Measurements from ENCODE around the gene MAP1LC3B2. TPM values are rescaled to one million over a fixed set of nuclear protein-coding genes. Genes with fewer than 3 reads are reported as not detected.

The MAP1LC3B2 gene
- total and polyA plus RNA-seq, 12 donors = 0.59 to 4.6 (median 2.2) TPM

DNA sequence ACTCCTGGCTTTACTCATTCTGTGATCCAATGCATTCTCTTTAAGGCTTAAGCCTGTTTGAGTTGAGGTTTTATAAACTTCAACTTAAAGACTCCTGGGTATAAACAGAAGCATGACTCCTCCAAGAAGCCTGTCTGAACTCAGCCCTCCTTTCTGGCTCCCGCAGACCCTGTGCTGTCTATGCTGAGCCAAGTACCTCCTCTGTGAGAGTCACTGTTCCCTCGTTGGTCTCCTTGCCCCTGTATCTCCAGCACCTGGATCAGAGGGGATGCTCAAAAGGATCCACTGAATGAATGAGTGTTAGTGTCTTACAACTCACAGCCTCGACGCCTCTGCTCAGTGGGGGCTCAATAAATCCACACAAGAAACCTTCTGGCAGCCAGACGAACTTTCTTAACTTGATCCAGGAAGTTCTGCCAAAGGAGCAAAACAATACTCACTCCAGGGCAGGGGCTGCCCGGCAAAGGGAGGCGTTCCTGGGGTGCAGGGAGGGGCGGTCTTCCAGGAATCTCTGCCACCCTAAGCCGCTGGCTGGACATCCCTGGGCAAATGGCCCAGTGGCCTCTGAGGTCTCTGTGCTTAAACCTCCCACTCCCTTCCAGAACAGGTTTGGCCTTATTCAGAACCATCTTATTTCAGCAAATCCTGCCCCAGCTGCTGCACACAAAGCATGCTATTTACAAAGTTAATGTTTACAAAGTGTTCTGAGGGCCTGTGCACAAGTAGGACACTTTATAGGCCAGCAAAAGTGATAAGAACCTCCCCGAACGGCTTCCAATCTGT lies 32.9 kb downstream of the MAP1LC3B2 start:
- intact Hi-C loops (cut with DNase I) = loop anchor here in 7 of 10 donors (5.0 to 10.0 kb wide), 6 partner anchors 137 to 577 kb away; partner anchors contain the start of gene MED13L (in 1 of the 7)
- ATAC-seq (peak in 6 of 8 donors; percentile 8 to 66 (median 44)), DNase-seq (peak in 1 of 2 donors; percentile 30)
- 45 to 51% methylated on average over 11 of the region's 11 CpGs for WGBS, 2 donors
- peak overlapping the region in 1 of 10 donors; percentile 56 for H3K27ac ChIP-seq
- no peak overlapping the region for H3K4me3 ChIP-seq
- H3K4me1 ChIP-seq = peaks cover 0 to 36% (median 18%) of the 10 kb centered on the region in 9 donors
- no peaks in the 10 kb centered on the region for H3K9me3 ChIP-seq
- H3K27me3 ChIP-seq = no peaks in the 10 kb centered on the region
- H3K36me3 ChIP-seq = no peaks in the 10 kb centered on the region
- TF ChIP-seq, protein P1, sequence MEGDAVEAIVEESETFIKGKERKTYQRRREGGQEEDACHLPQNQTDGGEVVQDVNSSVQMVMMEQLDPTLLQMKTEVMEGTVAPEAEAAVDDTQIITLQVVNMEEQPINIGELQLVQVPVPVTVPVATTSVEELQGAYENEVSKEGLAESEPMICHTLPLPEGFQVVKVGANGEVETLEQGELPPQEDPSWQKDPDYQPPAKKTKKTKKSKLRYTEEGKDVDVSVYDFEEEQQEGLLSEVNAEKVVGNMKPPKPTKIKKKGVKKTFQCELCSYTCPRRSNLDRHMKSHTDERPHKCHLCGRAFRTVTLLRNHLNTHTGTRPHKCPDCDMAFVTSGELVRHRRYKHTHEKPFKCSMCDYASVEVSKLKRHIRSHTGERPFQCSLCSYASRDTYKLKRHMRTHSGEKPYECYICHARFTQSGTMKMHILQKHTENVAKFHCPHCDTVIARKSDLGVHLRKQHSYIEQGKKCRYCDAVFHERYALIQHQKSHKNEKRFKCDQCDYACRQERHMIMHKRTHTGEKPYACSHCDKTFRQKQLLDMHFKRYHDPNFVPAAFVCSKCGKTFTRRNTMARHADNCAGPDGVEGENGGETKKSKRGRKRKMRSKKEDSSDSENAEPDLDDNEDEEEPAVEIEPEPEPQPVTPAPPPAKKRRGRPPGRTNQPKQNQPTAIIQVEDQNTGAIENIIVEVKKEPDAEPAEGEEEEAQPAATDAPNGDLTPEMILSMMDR (IDR thresholded peaks at IDR 0.05) = no peak

DNA sequence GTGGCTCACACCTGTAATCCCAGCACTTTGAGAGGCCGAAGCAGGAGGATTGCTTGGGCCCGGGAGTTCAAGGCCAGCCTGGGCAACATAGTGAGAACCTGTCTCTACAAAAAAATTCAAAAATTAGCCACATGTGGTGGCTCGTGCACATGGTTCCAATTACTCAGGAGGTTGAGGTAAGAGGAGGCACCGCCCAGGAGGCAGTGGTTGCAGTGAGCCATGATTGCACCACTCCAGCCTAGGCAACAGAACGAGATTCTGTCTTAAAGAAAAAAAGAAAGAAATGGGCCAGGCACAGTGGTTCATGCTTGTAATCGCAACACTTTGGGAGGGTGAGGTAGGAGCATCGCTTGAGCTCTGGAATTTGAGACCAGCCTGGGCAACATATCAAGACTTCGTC lies 33.5 kb downstream of the MAP1LC3B2 start:
- Histone ChIP-seq H3K27ac (peak overlapping the region in 1 of 10 donors; percentile 56), H3K4me1 (peaks cover 0 to 36% (median 18%) of the 10 kb centered on the region in 9 donors), H3K27me3 (no peaks in the 10 kb centered on the region), H3K36me3 (no peaks in the 10 kb centered on the region), H3K9me3 (no peaks in the 10 kb centered on the region), H3K4me3 (no peak overlapping the region)
- WGBS, 2 donors = 87 to 91% methylated on average over 8 of the region's 8 CpGs
- DNase-seq (no peak), ATAC-seq (peak in 1 of 8 donors; percentile 29)
- TF ChIP-seq, protein P1 (IDR thresholded peaks at IDR 0.05) = no peak
- intact Hi-C loops (cut with DNase I) = loop anchor here in 7 of 10 donors (5.0 to 10.0 kb wide), 6 partner anchors 138 to 578 kb away; partner anchors contain the start of gene MED13L (in 1 of the 7)

DNA sequence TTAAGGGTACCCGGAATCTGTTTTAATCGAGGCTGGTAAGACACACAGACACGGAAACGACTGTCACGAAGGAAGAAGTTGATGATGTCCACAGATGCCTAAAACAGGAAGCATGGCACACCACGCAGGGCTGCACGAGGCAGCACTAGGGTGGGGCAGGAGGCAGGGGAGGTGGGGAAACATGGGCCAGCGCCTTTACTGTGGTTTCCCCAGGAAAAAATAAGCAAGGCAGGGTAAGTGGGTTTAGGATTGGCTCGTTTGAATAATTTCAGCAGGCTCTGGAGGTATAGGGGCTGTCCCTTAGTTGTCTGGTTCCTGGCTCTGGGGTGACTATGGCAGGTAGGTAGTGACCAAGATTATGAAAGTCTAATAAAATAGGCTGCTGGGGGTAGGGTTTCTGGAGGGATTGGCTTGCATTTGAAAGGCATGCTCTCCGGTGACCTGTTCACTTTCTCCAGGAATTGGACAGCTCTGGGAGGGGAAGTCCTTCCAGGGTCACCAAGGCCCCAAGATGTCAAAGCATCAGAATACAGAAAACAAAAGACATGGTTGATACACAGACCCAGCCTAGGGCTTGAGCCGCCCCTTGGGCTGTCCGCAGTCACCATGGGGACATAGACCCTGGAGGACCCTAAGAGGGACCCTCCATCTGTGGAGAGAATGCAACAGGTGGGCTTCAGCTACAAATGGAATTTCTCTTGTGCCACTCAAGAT lies 35.3 kb downstream of the MAP1LC3B2 start:
- H3K36me3 ChIP-seq = no peaks in the 10 kb centered on the region
- peaks cover 3 to 48% (median 30%) of the 10 kb centered on the region in 9 donors for H3K4me1 ChIP-seq
- peak; percentile 35 to 40 for DNase-seq
- intact Hi-C loops (cut with DNase I) = loop anchor here (5.0 to 10.0 kb wide), 15 partner anchors 62 to 597 kb away; partner anchors contain the start of gene MED13L (in 2 of the 10)
- no peaks in the 10 kb centered on the region for H3K9me3 ChIP-seq
- H3K27me3 ChIP-seq = no peaks in the 10 kb centered on the region
- H3K4me3 ChIP-seq = no peak overlapping the region
- TF ChIP-seq, protein P1 (IDR thresholded peaks at IDR 0.05) = no peak
- 69 to 73% methylated on average over 12 of the region's 12 CpGs for WGBS, 2 donors
- ATAC-seq = peak in 7 of 8 donors; percentile 31 to 58 (median 52)
- peak overlapping the region in 2 of 10 donors; percentile 6 to 77 for H3K27ac ChIP-seq

DNA sequence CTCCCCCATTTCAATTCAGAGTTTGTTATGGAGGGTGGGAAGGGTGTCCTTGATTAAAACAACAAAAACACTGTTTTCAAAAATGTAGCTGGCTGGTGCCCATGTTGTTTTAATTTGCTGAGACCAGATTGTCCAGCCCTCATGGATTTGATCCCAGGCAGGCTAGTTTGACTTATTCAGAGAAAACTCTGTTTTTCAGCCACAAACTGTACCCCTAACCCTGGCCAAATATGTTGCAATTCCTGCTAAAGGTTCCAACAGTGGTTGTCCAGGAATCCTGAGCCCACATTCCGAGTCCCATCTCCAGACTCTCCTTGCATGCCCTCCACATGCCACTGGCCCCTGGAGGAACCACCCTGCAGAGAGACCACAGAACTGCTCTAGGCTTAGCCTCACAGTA lies 36.0 kb downstream of the MAP1LC3B2 start:
- TF ChIP-seq, protein P1 (IDR thresholded peaks at IDR 0.05) = no peak
- Histone ChIP-seq H3K9me3 (no peaks in the 10 kb centered on the region), H3K27ac (no peak overlapping the region), H3K4me3 (no peak overlapping the region), H3K27me3 (no peaks in the 10 kb centered on the region), H3K4me1 (peaks cover 6 to 54% (median 35%) of the 10 kb centered on the region in 9 donors), H3K36me3 (no peaks in the 10 kb centered on the region)
- intact Hi-C loops (cut with DNase I) = loop anchor here (5.0 to 10.0 kb wide), 14 partner anchors 63 to 598 kb away; partner anchors contain the start of gene MED13L (in 2 of the 10)
- WGBS, 2 donors = 0 to 49% methylated on average over 1 of the region's 1 CpG
- DNase-seq (no peak), ATAC-seq (peak in 2 of 8 donors; percentile 27)
